HG03097 (cell line): ENCODE measurements around the gene DNTT.

Experiments used
- ATAC-seq: cut with Tn5 transposase; IDR thresholded peaks from one replicate; pipeline ENCODE4 v1.9.1; 2021; ENCODE audit not compliant: unreplicated experiment, low FRiP score

DNTT gene

GRCh38 chr10:96275685-96276418 is 28.4 kb upstream of the DNTT start:
- no peak for ATAC-seq

- ATAC-seq = no peak
Observed at GRCh38 chr10:96276426-96276825, 27.8 kb upstream of the DNTT start.

DNA sequence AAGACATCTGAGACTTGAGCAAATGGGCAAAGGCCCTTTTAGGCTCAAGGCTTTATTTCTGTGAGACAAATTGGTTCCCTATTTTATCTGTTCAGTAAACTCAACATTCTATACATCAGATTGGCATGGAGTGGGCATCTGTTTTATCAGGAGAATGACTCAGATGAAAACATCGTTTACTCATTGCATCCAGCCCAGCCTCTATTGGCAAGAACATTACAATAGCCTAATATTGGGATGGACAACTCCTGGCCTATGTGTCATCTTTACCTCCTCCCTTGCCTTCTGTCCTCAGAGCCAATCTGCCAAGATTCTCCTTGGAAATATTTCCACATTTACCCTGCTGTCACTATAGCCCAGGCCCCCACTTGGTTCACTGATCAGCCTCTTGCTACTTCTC is 27.4 kb upstream of the DNTT start:
- ATAC-seq = no peak

DNA sequence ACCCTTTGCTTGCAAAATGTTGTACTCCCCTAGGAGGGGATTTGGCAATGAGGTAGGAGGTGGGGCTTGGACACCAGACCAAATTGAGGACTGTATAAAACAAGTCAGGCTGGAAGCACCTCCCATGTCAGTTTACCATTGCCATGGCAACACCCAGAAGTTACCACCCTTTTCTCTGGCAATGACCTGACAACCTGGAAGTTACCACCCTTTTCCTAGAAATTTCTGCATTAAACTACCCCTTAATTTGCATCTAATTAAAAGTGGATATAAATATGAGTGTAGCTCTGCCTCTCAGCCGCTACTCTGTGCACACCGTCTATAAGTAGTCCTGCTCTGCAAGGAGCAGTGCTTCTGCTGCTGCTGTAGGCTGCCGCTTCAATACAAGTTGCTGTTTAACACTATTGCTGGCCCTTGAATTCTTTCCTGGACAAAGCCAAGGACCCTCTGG is 25.0 kb upstream of the DNTT start:
- ATAC-seq = no peak

DNA sequence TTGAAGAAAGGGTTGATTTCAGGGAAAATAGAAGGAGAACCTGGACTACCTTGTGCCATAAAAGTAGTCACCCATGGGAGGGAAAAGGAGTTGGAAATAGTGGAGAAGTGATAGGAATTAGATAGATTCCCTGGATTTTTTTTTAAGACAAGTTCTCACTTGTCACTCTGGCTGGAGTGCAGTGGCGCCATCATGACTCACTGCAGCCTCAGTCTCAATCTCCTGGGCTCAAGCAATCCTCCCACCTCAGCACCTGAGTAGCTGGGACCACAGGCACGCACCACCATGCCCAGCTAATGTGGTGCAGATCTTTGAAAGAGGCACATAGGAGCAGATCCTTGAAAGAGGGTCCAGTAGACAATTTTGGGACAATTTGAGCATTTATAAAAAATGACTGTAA is 23.4 kb upstream of the DNTT start:
- no peak for ATAC-seq

DNA sequence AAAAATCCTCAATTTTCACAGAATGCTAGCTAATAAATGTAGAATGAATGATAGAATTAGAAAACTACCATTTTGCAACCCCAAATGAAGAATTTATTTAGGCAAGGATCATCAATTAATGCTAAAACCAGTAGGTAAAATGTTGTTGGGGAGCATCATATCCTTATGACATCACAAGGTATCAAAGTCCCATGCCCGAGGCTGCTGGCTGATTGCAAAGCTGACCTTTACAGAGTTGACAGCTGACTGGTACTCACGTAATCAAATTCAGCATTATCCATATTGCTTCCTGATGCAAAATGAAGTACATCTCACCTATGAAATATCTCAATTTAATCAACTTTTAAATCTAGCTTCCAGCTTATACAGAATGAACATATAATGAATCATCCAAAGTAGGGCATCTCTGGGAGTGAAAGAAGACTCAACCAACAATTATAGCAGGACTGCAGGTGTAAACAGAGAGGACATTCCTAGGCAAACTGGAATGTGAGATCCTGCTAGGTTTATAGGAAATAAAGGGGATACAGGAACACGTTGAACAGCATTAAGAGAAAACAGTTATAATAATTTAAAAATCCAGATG is 22.7 kb upstream of the DNTT start:
- ATAC-seq = no peak

DNA sequence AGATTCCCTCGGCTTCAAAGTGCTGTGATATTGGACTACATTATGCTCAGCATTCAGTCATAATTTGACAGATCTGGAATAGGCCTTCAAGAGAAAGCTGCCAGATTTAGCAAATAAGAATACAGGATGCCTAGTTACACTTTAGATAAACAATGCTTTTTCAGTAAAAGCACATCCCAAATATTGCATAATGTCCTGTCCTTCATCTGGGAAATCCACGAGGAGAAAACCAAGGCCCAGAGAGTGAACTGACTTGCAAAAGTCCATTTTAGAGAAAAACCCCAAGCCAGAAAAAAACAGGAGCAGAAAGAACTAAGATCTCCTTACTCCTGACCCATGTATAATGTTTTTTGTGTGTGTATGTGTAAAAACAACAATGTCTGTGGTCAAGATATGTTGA is 20.9 kb upstream of the DNTT start:
- ATAC-seq = no peak

DNA sequence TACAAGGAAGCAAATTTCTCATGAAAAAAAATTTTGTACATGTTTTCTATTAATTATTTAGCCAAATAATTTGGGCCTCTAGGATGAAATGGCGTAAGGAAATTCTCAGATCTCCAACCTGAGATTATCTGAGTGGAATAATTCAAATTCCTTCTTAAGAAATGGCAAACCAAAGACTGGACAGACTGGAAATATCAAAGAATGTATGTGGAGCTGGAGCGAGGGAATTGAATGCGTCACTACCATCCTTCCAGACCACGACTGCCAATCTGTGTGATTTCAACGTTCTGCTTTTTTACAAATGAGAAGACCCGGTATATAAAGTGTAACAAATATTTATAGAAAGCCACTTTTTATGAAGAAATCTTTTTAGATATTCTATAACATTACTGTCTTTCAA is 20.5 kb upstream of the DNTT start:
- ATAC-seq = no peak

- no peak for ATAC-seq
Observed at GRCh38 chr10:96285331-96285752, 18.9 kb upstream of the DNTT start.

GRCh38 chr10:96287392-96288105 is 16.7 kb upstream of the DNTT start:
- ATAC-seq = peak; percentile 55

DNA sequence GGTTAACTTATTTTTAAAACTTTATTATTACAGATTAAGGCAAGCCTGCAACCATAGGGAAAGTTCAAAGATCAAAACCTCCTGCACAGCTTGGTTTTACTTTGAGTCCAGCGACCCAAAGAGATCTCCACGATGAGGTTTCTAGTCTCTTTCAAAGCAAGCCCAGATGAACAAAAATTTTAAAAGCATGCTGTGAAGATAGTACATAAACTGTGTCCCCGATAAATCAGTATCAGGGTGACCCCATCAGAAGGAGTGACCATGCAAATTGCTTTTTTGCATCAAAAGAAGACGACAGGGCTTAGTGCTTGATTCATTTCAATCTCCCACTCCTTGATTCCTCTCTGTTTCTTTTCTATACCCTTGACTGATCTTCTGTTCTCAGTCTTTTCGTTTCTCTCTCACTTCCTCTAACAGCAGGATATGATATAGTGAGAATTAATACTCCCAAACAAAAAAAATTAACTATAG is 16.0 kb upstream of the DNTT start:
- peak; percentile 48 for ATAC-seq

- ATAC-seq = no peak
Observed at GRCh38 chr10:96289218-96289910, 14.9 kb upstream of the DNTT start.

DNA sequence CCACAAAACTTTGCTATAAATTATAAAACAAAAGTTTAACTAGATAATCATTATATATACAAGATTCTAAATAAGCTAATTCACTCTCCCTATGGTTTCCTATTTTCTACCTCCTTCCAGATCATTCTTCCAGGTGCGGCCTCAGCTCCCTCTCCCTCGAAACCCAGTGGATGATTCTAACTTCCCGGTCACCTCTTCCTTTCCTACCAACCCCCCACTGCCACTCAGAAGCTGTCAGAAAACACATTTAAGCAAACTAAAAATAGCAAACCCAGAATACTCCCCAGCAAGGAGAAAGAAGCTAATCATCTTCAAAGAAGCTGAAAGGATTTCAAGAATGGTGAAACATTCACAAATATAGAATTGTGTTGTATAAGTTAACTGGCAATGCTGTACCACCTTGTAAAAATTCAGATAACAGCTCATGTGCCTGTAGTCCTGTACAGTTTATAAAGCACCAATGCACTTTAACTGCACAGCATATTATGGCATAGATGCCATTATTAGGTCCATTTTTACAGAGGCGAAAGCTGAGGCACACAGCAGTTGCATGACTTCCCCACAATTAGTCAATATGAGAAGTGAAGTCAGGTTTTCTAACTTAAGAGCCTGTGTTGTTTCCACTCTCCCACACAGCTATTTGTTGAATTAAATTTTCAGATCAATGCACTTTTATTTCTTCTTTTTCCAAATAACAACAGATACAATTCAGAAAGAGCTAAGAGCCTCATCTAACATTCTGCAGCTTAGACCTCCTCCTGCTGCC is 13.7 kb upstream of the DNTT start:
- ATAC-seq = no peak

DNA sequence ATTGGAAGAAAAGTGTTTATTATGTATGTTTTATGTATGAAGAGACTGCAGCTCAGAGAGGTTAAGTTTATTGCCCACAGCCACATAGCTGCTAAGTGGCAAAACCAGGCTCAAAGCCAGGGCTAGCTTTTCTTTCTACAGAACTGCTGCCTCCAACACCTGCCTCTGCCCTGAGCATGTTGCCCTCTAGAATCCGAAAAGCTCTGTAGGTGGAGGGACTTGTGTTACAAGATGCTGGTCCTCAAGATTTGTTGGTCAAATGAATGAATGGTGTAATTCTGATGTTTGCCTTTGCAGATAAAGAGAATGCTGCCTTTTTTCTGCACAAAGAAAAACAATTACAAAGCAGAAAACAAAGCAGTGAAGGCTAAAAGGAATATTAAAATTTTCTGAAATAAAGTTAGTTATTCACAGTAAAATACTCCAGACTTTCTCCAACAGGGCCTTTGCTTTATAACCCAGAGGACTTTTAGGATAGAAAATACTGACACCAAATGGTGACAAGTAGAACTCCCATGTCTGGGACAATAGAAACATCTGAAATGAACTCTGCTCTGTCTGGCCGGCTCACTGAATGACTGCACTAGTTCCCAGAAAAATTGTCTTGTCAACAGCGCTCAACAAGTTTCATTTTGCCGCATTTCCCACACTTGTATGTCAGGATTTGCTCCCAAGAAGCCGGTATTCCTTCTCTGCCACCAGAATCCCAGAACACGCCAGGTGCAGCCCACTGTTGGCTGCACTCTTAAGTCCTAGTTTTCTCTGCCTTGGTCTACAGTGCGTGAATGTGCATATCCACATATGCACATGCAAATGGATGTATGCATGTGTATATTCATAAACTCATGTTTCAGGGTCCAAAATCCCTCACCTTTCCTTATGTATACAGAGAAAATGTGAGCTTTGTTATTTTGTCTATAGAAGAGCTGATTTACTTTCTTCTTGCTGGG is 11.0 kb upstream of the DNTT start:
- no peak for ATAC-seq

DNA sequence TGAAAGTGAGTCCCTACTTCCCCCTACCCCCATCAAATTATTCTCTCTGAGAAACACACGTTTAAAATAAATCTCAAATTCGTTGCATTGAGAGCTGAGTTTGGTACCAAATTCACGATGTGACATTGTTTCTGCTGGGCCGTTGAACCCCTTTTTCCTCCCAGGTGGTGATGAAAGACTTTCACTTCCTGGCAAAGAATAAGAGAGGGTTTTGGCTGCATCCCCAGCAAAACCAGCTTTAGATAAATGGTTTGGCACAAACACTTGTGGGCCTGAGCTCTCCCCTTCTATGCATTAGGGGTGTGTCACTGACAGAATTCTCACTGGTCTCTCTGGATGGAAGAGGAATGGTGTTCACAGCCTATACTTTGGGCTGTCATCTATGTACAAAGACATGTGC is 8.8 kb upstream of the DNTT start:
- ATAC-seq = no peak

DNA sequence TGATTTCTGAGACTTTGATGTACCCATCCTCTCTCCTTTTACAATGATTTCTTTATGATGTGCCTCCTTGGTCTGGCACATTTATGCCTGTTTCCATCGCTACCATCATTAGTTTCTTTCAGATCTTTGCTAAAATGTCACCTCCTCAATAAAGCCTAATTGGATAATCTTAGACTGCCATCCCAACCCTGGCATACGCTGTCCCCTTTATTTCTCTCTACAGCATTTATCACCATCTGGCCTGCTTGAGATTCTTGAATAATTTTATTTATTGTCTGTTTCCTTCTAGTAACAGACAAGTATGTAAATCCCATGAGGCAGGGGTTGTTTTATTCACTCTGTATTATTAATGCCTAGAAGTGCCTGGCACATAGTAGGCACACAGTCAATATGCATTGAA is 6.7 kb upstream of the DNTT start:
- no peak for ATAC-seq

DNA sequence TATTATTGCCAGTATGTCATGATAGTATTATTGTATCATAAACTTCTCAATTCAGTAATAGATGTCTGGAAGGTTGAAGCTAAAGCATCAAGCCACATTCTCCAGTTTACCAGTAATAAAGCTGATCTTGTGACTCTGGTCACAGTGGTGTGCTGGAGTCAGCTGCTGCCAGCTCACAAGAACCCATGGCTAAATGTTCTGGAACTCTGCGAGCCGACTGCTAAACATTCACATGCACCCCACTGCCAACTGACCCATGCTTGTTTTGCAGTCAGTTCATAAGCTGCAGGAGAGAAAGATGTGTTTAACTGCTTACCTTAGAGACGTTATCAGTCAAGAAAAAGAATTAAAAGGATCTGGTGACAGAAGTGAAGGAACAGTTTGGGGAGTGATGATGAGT is 5.9 kb upstream of the DNTT start:
- no peak for ATAC-seq

DNA sequence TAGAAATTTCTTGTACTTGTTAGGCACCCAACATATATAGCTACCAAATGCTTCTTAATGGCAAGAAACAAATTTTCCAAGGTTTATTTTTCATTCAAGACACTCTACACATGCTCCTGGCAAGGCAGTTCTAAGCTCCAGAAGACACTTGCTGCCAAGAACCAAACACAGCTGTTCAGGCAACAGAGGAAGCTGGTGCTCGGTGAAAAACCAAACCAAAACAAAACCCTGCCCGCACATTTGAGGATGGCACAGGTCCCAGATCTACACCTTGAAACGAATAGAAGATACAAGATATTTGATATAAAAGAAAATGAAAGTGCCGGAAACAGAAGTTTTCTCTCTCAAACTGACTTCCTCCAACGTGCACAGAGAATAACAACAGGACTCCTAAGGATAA is 4.9 kb upstream of the DNTT start:
- no peak for ATAC-seq

DNA sequence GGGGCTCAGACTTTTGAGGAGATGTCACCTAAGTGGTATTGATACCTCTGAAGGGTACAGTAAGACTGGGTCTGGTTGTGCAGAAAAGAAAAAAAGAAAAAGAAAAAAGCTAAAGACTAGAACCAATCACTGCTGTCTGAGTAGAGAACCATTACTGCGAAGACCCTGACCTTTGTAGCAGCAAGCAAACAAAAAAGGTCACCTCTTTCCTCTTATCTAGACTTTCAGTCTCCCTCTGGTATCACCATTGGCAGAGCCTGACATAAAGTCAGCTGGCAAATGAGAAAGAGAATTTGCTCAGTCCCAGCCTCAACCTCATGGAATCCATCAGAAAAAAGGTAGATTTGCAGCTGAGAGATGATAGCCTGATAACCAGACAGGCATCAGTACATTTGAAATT is 2.6 kb upstream of the DNTT start:
- ATAC-seq = no peak
